HL-60 (cell line): ENCODE results near the gene AVEN.

ENCODE experiments used
- DNase-seq, 2 experiments: peaks; one replicate each; pipeline ENCODE4 v3.0.0-alpha.2; 2010 to 2020; ENCODE audit warnings: low read depth in 1 of 2, low spot score in 1 of 2
- H3K27ac ChIP-seq: fragments of 250-450 bp; sonication (Bioruptor Pico); replicated peaks from 2 replicates; pipeline ENCODE4 v1.5.1; 2020; ENCODE audit warnings: mild to moderate bottlenecking, moderate library complexity
- H3K27me3 ChIP-seq: fragments of 250-450 bp; sonication (Bioruptor Pico); 2 replicates; pipeline ENCODE4 v1.5.1; 2021; ENCODE audit warnings: mild to moderate bottlenecking, moderate library complexity; ENCODE audit not compliant: insufficient read depth, poor library complexity, severe bottlenecking
- H3K4me3 ChIP-seq: replicated peaks from 2 replicates; pipeline ENCODE4 v1.5.1; 2011; ENCODE audit warnings: mild to moderate bottlenecking, control low read depth, low read length; ENCODE audit not compliant: insufficient read depth
- GABPA ChIP-seq: IDR thresholded peaks from 2 replicates; pipeline ENCODE4 v1.6.1; 2012; ENCODE audit warnings: low read depth
- POLR2AphosphoS5 ChIP-seq: IDR thresholded peaks from 2 replicates; pipeline ENCODE4 v1.6.1; 2012; ENCODE audit warnings: low read depth
- SPI1 ChIP-seq: IDR thresholded peaks from 2 replicates; pipeline ENCODE4 v1.6.1; 2012; ENCODE audit warnings: low read depth, mild to moderate bottlenecking, borderline replicate concordance
- TF ChIP-seq, protein P1 (sequence below): IDR thresholded peaks from one replicate; pipeline ENCODE4 v1.5.1; 2011; ENCODE audit warnings: low read length, control low read depth, inconsistent platforms; ENCODE audit not compliant: insufficient read depth
- TF ChIP-seq, protein P2 (sequence below): IDR thresholded peaks from 2 replicates; pipeline ENCODE4 v1.6.1; 2012; ENCODE audit warnings: low read depth; ENCODE audit not compliant: insufficient replicate concordance

AVEN gene

GRCh38 chr15:33926260-33926659 lies 112.7 kb downstream of the AVEN start:
- no peak overlapping the region for H3K4me3 ChIP-seq
- no peaks in the 10 kb centered on the region for H3K27me3 ChIP-seq
- TF ChIP-seq, protein P1, sequence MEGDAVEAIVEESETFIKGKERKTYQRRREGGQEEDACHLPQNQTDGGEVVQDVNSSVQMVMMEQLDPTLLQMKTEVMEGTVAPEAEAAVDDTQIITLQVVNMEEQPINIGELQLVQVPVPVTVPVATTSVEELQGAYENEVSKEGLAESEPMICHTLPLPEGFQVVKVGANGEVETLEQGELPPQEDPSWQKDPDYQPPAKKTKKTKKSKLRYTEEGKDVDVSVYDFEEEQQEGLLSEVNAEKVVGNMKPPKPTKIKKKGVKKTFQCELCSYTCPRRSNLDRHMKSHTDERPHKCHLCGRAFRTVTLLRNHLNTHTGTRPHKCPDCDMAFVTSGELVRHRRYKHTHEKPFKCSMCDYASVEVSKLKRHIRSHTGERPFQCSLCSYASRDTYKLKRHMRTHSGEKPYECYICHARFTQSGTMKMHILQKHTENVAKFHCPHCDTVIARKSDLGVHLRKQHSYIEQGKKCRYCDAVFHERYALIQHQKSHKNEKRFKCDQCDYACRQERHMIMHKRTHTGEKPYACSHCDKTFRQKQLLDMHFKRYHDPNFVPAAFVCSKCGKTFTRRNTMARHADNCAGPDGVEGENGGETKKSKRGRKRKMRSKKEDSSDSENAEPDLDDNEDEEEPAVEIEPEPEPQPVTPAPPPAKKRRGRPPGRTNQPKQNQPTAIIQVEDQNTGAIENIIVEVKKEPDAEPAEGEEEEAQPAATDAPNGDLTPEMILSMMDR: no peak
- TF ChIP-seq, protein P2, sequence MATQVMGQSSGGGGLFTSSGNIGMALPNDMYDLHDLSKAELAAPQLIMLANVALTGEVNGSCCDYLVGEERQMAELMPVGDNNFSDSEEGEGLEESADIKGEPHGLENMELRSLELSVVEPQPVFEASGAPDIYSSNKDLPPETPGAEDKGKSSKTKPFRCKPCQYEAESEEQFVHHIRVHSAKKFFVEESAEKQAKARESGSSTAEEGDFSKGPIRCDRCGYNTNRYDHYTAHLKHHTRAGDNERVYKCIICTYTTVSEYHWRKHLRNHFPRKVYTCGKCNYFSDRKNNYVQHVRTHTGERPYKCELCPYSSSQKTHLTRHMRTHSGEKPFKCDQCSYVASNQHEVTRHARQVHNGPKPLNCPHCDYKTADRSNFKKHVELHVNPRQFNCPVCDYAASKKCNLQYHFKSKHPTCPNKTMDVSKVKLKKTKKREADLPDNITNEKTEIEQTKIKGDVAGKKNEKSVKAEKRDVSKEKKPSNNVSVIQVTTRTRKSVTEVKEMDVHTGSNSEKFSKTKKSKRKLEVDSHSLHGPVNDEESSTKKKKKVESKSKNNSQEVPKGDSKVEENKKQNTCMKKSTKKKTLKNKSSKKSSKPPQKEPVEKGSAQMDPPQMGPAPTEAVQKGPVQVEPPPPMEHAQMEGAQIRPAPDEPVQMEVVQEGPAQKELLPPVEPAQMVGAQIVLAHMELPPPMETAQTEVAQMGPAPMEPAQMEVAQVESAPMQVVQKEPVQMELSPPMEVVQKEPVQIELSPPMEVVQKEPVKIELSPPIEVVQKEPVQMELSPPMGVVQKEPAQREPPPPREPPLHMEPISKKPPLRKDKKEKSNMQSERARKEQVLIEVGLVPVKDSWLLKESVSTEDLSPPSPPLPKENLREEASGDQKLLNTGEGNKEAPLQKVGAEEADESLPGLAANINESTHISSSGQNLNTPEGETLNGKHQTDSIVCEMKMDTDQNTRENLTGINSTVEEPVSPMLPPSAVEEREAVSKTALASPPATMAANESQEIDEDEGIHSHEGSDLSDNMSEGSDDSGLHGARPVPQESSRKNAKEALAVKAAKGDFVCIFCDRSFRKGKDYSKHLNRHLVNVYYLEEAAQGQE: no peak
- TF ChIP-seq GABPA (no peak), SPI1 (no peak), POLR2AphosphoS5 (no peak)
- no peak overlapping the region for H3K27ac ChIP-seq
- no peak for DNase-seq

DNA sequence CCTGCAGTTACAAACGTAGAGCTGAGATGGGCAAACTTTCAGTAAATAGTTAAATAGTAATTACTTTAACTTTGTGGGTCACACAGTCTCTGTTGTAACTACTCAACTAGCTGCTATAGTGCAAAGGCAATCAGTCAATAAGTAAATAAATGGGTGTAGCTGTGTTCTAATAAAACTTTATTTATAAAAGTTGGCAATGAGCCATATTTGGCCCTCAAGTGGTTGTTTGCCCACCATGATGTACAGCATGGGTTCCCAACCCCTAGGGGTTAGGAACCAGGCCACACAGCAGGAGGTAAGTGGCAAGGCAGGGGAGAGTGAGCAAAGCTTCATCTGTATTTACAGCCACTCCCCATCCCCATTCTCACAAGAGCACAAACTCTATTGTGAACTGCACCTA lies 115.6 kb downstream of the AVEN start:
- Histone ChIP-seq H3K4me3 (no peak overlapping the region), H3K27me3 (no peaks in the 10 kb centered on the region), H3K27ac (no peak overlapping the region)
- DNase-seq: no peak
- TF ChIP-seq SPI1 (no peak), POLR2AphosphoS5 (no peak), GABPA (no peak)
- TF ChIP-seq, protein P1: no peak
- TF ChIP-seq, protein P2: no peak

DNA sequence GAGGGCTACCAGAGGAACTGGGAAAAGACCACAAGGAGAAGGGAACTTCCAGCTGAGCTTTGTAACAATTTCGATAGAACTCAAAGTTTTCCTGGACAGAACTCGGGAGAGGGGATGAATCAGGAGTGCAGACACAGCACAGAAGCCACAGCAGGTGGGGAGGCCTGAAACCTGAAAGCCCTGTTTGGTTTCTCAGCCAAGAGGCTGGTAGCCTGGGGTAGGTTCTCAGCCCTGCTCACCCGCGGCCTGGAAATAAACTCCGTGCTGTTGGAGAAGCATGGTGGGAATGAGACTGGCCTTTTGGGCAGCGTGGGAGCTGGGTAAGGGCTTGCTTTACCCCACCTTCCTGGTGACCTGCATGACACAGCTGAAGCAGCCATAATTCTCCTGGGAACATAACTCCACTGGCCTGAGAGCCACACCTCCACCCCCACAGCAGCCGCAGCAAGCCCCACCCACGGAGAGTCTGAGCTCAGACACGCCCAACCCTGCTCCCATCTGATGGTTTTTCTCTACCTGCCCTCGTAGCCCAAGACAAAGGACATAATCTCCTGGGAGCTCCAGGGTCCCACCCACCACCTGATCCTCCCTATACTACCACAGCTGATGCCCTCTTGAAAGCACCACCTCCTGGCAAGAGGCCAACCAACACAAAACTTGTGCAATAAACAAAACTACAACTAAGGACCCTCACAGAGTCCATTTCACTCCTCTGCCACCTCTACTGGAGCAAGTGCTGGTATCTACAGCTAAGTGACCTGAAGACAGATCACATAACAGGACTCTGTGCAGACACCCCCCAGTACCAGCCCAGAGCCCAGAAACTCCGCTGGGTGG lies 123.2 kb downstream of the AVEN start:
- TF ChIP-seq, protein P2: no peak
- TF ChIP-seq POLR2AphosphoS5: no peak
- TF ChIP-seq, protein P1: no peak
- no peak for TF ChIP-seq GABPA
- no peak for TF ChIP-seq SPI1

More for the DNA sequence above, 123.2 kb downstream of the AVEN start:
- no peak for DNase-seq
- H3K27ac ChIP-seq: no peak overlapping the region
- no peak overlapping the region for H3K4me3 ChIP-seq
- H3K27me3 ChIP-seq: no peaks in the 10 kb centered on the region
